GM19463 (cell line): Measurements from ENCODE around the gene NOS3.
A peak's percentile ranks its signal among the peaks of the same experiment; 100 is the strongest.
"Not testable (repeated sequence)": the region's sequence is repeated elsewhere in the genome, so short reads cannot be mapped to it uniquely, and the experiment has no call there.

Source experiments
- ATAC-seq: cut with Tn5 transposase; IDR thresholded peaks from one replicate; pipeline ENCODE4 v1.9.1; 2021; ENCODE audit warnings: mild to moderate bottlenecking, moderate library complexity; ENCODE audit not compliant: unreplicated experiment

Gene NOS3

DNA sequence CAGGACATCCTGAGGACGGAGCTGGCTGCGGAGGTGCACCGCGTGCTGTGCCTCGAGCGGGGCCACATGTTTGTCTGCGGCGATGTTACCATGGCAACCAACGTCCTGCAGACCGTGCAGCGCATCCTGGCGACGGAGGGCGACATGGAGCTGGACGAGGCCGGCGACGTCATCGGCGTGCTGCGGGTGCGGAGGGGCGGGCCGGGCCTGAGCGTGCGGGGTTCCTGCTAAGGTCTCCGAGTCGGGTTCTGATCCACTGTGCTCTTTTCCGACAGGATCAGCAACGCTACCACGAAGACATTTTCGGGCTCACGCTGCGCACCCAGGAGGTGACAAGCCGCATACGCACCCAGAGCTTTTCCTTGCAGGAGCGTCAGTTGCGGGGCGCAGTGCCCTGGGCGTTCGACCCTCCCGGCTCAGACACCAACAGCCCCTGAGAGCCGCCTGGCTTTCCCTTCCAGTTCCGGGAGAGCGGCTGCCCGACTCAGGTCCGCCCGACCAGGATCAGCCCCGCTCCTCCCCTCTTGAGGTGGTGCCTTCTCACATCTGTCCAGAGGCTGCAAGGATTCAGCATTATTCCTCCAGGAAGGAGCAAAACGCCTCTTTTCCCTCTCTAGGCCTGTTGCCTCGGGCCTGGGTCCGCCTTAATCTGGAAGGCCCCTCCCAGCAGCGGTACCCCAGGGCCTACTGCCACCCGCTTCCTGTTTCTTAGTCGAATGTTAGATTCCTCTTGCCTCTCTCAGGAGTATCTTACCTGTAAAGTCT lies 23.1 kb downstream of the NOS3 start:
- ATAC-seq, result peak; percentile 62

DNA sequence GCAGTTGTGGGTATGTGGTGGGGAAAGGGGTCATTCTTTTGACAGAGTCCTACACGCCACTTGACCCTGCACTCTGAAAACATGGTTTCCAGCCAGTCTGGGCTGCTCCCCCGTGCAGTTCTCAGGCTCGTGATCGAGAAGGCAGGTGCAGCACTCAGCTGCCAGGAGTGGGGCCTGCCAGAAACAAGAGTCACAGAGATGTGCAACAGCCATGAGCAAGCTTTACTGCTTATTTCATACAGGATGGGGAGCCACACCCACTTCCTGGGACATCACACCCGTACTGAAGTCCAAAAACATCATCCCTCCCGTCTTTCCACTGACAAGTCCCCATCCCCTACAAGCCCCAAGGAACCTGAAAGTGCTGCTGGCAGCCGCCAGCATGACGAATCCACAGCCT lies 24.1 kb downstream of the NOS3 start:
- ATAC-seq, result no peak

DNA sequence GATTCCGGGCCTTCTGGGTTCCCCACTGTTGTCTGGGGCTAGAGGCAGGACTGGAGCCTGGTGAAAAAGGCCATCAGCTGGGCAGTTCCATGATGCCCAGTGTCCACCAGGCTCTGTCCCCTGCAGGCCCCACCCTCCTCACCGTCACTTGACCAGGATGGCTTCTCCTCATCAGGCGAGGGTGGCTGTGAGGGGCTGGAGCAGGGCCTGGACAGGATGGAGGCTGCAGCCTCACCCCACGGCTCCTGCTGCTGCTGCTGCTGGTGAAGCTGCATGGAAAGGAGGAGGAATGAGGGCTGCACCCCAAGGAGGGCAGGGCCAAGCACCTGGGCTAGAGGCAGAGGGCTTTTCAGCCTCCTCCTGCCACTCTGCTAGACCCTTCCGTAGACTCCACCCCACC lies 25.1 kb downstream of the NOS3 start:
- no peak for ATAC-seq

DNA sequence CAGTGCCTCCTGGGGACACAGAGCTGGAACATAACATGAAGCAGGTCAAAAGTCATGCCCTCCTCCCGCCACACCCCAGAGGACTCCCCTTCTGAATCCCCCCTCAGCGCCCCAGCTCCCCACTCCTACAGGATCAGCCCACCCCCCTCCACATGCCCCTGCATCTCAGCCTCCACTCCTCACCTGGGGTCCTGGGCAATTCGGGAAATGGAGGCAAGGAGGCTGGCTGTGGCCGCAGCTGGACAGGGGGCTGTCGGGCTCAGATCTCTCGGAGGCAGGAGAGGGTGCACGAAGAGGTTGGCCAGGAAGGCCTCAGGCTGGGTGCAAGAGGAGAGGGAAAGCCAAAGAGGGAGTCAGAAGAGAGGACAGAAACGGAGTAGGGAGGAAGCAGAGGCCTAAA lies 25.7 kb downstream of the NOS3 start:
- no peak for ATAC-seq

DNA sequence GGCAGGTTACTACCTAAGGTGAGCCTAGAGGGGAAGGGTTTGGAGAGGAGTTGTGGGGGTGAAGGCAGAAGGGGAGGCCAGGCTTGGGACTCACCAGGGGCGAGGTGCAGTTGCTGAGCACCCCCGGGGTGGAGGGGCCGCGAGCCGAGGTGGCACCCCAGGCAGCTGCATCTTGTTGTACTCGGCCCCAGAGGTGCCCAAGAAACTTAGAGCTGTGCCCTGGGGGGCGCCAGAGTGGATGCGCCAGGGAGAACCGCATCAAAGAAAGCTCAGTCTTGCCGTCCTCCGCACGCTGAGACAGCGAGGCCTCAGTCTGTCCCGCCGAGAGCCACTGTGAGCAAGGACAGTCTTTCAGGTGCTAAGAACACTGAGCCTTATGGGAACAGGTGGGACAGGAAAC lies 26.1 kb downstream of the NOS3 start:
- ATAC-seq, result no peak

DNA sequence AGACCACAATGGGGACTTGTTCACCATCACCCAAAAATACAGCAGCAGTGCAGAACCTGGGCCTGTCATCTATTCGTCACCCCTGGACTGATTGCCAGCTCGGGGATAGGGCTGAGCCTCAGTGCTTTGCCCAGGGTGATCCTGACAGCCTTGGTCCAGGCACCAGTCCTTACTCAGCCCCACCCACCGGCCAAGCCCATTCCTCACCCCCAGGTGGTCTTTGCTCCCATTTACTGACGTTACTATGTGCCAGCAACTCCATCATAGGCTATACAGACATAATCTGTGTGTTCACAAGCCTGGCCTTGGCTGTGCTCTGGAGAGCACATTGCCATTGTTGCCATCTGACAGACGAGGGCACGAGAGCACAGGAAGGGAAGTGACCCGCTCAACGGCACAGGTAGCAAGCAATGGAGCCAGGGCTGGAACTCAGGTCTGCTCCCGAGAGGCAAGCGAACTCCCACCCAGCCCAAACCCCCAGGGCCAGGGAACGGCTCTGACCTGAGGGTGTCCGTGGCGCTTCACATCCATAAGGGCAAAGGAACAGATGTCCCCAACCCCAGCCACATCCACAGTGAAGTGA lies 26.6 kb downstream of the NOS3 start:
- ATAC-seq, result no peak

DNA sequence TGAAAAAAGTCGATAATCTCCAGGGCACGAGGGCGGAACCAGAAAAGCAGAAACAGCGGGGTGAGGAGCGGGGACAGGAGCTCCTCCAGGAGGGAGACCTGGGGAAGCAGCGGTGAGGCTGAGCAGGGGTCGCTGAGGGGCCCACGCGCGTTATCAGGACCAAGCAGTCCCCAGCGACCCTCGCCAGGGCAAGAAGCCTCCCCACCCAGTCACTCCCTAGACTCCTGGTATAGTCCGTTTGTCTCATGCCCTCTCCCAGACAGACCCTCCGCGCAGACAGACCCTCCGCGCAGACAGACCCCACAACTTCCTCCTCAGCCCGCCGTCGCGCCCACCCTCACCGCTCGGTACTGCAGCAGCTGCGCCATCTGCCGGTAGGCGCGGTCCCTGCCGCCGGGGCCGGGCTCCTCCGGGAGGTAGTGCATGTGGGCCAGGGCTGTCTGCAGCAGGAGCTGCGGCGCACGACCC lies 27.2 kb downstream of the NOS3 start:
- ATAC-seq, result peak; percentile 59

DNA sequence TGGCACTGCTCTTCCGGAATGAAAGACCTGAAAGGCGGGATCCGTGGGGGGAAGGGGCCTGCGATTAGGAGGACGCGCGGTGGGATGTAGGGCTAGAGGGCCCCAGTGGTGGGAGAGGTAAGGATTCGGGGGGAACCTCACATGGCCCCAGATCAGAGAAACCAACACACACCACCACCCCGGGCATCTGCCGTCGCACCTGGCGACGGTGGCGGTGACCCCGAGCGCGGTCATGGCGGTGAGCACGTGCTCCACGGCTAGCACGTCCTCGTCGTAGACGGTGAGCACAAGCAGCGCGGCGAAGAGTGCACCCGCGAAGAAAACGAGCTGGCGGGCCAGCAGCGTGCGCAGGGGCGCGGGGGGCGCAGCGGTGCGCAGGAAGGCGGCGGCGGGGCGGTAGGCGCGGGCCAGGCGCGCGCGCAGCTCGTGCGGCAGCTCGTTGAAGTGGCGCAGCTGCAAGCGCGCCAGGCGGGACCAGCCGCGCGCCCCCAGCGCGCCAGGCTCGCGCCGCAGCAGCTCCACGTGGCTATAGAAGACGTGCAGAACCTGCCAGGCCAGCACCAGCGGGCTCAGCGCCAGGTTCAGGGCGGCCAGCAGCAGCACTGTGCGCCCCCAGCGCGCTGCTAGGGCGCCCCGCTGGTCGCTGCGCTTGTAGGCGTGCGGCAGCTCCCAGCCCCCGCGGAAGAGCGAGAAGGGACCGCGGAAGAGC lies 27.8 kb downstream of the NOS3 start:
- ATAC-seq, result peak; percentile 12

DNA sequence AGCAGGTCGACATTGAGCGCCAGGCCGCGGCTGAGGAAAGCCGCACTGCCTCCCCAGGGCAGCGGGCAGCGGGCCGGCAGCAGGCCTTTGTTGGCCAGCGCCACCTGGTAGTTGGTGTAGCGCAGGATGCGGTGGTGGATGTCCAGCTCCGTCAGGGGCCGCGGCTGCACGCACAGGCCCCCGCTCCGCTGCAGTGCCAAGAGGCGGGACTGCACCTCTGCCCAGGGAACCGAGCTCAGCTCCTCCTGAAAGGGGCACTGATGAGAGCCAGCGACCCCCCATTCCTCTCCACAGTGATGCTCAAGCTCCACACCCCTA lies 28.3 kb downstream of the NOS3 start:
- no peak for ATAC-seq

DNA sequence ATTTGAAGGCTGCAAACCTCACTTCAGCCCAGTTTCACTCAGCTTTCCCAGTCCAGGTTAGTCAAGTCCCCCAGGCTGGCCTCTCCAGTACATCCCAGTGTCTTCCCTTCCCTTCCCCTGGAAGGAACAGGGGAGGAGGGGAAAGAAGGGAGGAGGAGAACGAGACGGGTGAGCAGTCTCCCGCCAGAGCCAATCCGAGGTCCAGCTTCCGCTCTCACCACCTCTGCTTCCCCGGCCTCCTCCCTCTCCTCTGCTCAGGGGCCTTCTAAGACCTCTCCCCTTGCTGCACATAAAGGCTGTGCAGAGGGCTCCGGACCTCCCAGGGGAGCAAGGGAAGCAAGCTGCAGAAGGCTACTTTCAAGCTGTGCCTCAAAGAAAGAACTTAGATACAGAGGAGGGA lies 29.4 kb downstream of the NOS3 start:
- ATAC-seq, result no peak

DNA sequence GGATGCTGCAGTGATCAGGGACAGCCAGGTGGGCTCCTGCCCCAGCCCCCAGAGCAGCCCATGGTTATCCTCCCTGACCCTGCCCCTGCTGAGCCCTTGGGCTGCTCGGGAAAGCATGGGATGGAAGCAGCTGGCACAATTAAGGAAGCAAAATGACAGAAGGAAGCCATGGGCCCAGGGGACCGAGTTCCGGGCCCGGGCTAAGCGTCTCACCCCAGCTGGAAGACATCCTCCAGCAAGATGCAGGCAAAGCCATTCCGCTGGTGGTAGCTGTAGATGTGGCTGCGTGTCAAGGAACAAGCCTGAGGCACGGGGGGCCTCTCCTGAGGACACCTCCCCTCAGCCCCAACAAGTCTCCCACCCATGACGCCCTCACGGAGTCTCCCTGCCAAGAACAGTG lies 32.4 kb downstream of the NOS3 start:
- no peak for ATAC-seq

DNA sequence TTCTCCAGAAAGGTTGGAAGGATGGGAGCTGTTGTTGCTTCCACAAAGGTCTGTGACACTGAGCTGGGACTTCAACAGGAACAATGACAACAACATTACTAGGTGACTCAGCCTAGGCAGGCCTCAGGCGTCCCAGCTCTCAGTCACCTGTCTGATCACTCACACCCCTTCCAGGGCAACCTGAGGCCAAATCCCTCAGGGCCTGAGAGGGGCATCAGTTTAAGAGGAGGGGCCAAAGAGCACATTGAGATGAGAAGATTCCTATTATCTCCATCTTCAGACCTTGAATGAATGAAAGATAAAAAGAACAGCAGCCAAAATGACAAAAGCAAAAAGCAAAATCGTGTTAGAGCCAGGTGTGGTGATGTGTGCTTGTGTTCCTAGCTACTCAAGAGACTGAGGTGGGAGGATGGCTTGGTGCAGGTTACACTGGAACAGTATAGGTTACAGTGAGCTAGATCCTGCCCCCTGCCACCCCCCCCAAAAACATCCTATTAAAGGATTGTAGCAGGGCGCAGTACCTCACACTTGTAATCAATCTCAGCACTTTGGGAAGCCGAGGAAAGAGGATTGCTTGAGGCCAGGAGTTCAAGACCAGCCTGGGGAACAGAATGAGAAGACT lies 33.7 kb downstream of the NOS3 start, which contains the start of gene ATG9B:
ATG9B (minus strand) TSS at position 60 of the 622 bp plus-strand sequence. CDS start 71 bp downstream, outside the sequence.
- no peak for ATAC-seq

DNA sequence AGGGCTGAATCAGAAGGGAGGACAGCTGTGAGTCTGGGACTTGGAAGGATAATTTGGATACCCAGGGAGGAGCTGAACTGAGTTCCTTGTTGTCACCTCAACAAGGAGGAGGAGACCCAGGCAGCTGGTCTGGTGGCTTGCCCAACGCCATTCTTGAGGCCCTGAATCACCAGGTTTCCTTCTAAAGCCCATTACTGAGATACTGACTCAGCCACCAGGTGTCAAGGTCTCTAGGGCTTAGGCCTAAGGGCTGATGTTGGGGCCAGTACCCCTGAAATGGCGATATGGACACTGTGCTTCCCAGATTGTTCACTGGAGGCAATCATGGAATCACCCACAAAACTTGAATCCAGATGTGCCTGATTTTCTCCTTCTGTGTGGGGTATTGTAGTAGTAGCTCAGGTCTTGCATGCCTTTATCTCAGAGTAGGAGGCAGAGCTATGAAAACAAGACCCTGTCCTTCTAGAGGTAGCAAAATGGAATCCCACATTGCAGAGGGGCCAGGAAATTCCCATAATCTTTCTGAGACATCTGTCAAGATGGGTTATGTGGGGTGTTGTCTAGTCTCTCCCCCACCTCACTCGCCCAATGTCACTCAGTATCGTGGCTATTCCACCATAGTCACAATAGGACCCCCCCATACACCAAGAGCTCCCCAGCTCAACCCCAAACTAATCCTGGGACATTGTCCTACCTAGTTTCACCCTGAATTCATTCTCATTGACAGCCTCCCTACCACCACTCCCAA lies 35.3 kb downstream of the NOS3 start:
- ATAC-seq, result no peak

DNA sequence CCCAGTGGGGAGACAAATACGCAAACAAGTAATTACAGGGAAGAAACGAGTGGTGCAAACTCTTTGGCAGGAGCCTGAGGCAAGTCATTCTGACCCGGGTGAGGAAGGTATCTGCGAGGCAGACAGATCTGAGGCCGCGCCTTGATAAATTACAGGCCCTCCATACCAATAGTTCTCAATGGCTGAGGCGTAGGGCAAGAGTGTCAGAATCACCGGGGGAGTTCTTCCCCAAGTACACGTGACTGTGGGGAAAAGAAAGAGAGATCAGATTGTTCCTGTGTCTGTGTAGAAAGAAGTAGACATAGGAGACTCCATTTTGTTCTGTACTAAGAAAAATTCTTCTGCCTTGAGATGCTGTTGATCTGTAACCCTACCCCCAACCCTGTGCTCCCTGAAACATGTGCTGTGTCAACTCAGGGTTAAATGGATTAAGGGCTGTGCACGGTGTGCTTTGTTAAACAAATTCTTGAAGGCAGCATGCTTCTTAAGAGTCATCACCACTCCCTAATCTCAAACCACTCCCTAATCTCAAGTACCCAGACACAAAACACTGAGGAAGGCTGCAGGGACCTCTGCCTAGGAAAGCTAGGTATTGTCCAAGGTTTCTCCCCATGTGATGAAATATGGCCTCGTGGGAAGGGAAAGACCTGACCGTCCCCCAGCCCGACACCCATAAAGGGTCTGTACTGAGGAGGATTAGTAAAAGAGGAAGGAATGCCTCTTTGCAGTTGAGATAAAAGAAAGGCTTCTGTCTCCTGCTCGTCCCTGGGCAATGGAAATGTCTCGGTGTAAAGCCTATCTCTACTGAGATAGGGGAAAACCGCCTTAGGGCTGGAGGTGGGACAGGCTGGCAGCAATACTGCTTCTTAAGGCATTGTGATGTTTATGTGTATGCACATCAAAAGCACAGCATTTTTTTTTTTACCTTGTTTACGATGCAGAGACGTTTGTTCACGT lies 36.2 kb downstream of the NOS3 start:
- not testable (repeated sequence) for ATAC-seq

DNA sequence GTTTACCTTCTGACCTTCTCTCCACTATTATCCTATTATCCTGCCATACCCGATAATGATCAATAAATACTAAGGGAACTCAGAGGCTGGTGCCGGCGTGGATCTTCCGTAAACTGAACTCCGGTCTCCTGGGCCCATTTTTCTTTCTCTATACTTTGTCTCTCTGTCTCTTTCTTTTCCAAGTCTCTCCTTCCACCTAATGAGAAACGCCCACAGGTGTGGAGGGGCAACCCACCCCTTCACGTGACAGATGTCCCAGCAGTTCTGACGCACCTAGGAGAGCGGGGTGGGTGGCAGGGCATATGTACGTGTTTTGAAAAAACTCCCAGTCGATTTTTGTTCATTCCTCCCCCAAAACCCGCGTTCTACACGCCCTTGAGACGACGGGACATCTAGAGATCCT lies 36.9 kb downstream of the NOS3 start:
- peak; percentile 1 for ATAC-seq

DNA sequence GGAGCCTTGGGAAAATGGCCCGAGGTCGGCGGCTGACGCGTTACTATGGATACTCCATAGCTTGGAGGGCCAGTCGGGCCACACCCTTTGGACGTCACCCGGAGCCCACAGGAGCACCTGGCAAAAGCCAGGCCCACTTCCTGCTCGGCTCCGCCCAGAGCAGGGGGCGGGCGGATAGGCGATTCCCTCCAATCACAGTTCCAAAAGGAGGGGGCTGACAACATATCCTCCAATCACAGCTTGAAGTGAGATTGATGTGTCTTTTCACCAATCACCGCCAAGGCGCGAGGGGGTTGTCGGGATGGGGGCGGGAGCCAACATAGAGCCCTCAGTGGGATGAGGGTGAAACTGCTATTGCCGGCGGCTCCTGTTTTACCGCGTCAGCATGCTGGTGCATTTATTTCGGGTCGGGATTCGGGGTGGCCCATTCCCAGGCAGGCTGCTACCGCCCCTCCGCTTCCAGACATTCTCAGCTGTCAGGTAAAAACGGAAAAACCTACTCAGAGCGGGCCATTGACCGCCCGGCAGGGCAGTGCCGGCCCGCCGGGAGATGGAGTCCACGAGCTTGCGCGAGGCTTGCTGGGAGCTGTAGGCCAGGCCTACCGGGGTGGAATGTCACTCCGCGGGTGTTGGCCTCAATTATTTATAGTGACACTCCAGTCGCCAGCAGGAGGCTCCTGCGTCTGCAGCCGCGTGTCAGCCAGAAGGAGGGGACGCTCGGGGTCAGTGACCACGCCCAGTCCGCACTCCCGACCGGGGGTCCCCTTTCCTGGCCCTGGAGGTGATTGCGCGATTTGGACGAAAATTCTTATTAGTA lies 37.5 kb downstream of the NOS3 start, which contains the start of gene ABCB8:
ABCB8 (plus strand) TSS at position 320 of the 817 bp plus-strand sequence; CDS start at position 386, 66 bp downstream.
- ATAC-seq, result peak; percentile 95

DNA sequence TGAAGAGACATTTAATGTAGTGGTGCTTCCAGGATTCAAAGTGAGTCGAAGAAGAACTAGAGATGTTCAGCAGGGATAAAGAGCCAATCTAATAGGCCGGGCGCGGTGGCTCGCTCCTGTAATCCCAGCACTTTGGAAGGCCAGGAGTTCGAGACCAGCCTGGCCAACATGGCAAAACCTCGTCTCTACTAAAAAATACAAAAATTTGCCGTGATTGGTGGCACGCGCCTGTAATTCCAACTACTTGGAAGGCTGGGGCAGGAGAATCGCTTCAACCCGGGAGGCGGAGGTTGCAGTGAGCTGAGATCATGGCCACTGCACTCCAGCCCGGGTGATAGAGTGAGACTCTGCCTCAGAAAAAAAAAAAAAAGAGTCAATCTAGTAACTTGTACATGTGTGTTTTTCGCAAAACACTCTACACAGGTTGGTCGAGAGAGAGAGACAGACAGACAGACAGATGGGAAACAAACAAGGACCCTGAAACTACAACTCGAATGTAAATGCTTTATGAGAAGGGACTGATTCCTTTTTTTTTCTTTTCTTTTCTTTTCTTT lies 38.2 kb downstream of the NOS3 start:
- no peak for ATAC-seq

DNA sequence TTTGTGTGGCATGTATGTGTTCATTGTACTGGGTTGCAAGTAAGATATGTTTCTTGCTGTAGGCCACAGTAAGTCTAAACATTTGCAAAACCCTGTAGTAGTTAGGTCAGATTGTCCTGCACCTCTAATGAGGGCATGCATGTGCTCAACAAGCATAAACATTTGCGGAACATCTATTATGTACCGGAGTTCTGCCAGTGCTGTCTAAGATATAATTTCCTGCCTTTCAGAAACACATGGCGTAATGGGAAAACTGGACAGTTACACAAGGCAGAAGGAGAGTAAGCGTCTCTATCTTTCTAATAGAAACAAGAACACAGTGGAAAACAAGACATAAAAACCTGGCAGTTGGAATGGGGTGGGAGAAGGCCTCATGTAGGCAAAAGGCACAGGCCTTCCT lies 40.2 kb downstream of the NOS3 start:
- no peak for ATAC-seq
